ENCODE results near the gene HTT. TPM values are rescaled to one million over a fixed set of nuclear protein-coding genes. Genes with fewer than 3 reads are reported as not detected.

Gene HTT
- polyA plus RNA-seq, 1 donor from 2014 or later: 11.5 TPM

DNA sequence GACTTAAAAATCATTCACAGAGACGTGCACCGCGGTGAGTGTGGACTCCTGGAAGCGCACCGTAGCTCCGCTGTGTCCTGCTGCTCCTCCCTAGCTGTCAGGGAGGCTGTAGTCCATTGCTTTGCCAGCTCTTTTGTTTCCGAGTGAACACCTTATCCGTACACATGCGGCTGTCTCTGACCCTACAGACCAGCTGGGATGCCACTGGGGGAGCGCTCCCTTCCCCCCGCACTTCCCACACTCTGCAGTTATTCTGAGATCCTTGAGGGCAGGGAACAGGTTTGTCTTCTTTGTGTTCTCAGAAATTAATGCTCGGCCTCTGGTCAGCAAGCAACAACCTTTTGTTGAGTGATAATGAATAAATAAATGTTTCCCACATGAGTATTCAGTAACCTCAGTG is 140.8 kb downstream of the HTT start:
- Histone ChIP-seq H3K9me2 (ENCODE audit: insufficient read depth, low read length) (no peaks in the 10 kb centered on the region), H2AFZ (ENCODE audit: low read depth, low read length) (no peak overlapping the region), H3K27ac (ENCODE audit: low read length) (no peak overlapping the region), H3K4me3 (ENCODE audit: low read length) (no peak overlapping the region), H3K36me3 (ENCODE audit: insufficient read depth, low read length) (peaks cover 15% of the 10 kb centered on the region), H3K79me2 (replicated peaks; ENCODE audit: insufficient read depth, low read length) (no peaks in the 10 kb centered on the region), H4K20me1 (ENCODE audit: insufficient read depth) (no peaks in the 10 kb centered on the region), H3K4me2 (ENCODE audit: low read length) (no peak overlapping the region), H3F3A (ENCODE audit: insufficient read depth, low read length, poor library complexity, severe bottlenecking) (no peaks in the 10 kb centered on the region), H3K9me3 (ENCODE audit: low read length) (no peaks in the 10 kb centered on the region), H3K9ac (ENCODE audit: low read length) (no peak overlapping the region), H3K27me3 (ENCODE audit: insufficient read depth, low read depth, low read length) (no peaks in the 10 kb centered on the region)
- TF ChIP-seq TAF1 (IDR thresholded peaks at IDR 0.05; ENCODE audit: low read depth): no peak
- no peak for TF ChIP-seq EZH2 (IDR thresholded peaks at IDR 0.05; ENCODE audit: borderline replicate concordance, insufficient read depth, low read length, poor library complexity, severe bottlenecking)
- TF ChIP-seq, protein P1, sequence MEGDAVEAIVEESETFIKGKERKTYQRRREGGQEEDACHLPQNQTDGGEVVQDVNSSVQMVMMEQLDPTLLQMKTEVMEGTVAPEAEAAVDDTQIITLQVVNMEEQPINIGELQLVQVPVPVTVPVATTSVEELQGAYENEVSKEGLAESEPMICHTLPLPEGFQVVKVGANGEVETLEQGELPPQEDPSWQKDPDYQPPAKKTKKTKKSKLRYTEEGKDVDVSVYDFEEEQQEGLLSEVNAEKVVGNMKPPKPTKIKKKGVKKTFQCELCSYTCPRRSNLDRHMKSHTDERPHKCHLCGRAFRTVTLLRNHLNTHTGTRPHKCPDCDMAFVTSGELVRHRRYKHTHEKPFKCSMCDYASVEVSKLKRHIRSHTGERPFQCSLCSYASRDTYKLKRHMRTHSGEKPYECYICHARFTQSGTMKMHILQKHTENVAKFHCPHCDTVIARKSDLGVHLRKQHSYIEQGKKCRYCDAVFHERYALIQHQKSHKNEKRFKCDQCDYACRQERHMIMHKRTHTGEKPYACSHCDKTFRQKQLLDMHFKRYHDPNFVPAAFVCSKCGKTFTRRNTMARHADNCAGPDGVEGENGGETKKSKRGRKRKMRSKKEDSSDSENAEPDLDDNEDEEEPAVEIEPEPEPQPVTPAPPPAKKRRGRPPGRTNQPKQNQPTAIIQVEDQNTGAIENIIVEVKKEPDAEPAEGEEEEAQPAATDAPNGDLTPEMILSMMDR (IDR thresholded peaks at IDR 0.05; ENCODE audit: poor library complexity, severe bottlenecking): no peak

DNA sequence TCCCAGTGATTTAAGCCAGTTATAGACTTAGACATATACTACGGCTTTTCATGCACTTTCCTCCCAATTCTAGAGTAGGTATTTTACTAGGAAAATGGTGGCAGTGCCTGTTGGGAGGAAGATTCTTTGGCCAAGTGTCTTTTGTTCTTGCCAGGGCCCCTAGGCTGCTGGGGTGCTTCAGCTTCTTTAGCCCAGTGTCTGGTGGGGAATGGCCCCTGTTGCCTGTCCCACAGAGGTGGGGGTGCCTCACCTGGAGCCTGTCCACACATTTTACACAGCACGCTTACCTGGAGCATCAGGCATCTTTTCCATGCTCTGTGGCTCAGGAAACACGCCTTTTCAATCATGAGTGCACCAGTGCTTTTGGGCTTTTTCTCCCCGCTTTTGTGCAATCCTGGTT is 141.3 kb downstream of the HTT start:
- Histone ChIP-seq H3K79me2 (replicated peaks; ENCODE audit: insufficient read depth, low read length) (no peaks in the 10 kb centered on the region), H3K4me3 (ENCODE audit: low read length) (no peak overlapping the region), H3F3A (ENCODE audit: insufficient read depth, low read length, poor library complexity, severe bottlenecking) (no peaks in the 10 kb centered on the region), H3K9me3 (ENCODE audit: low read length) (no peaks in the 10 kb centered on the region), H3K27me3 (ENCODE audit: insufficient read depth, low read depth, low read length) (no peaks in the 10 kb centered on the region), H3K36me3 (ENCODE audit: insufficient read depth, low read length) (peaks cover 15% of the 10 kb centered on the region), H3K4me2 (ENCODE audit: low read length) (no peak overlapping the region), H3K27ac (ENCODE audit: low read length) (no peak overlapping the region), H3K9ac (ENCODE audit: low read length) (no peak overlapping the region), H3K9me2 (ENCODE audit: insufficient read depth, low read length) (no peaks in the 10 kb centered on the region), H4K20me1 (ENCODE audit: insufficient read depth) (no peaks in the 10 kb centered on the region), H2AFZ (ENCODE audit: low read depth, low read length) (no peak overlapping the region)
- TF ChIP-seq EZH2 (IDR thresholded peaks at IDR 0.05; ENCODE audit: borderline replicate concordance, insufficient read depth, low read length, poor library complexity, severe bottlenecking): no peak

DNA sequence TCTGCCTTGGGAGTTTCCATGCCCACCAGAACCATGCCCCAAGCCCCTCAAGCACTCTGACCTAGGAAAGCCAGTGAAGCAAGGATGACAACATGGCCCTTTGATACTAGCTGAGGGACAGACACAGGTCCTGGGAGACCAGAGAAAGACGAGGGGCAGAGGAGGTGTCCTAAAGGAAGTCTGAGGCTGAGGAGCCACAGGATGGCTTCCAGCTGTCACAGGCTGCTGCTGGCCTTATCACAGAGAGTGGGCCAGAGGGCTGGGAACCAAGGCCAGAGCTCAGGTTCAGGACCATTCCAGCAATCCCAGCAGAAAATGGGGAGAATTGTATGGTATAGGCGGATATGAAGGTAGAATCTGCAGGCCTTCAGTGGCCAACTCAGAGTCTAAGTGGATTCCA is 142.8 kb downstream of the HTT start:
- H3K27me3 ChIP-seq (ENCODE audit: insufficient read depth, low read depth, low read length): no peaks in the 10 kb centered on the region
- no peaks in the 10 kb centered on the region for H3K79me2 ChIP-seq (replicated peaks; ENCODE audit: insufficient read depth, low read length)
- H3K36me3 ChIP-seq (ENCODE audit: insufficient read depth, low read length): peaks cover 15% of the 10 kb centered on the region
- no peaks in the 10 kb centered on the region for H4K20me1 ChIP-seq (ENCODE audit: insufficient read depth)
- no peak overlapping the region for H3K27ac ChIP-seq (ENCODE audit: low read length)
- no peak overlapping the region for H3K4me3 ChIP-seq (ENCODE audit: low read length)
- no peak overlapping the region for H3K9ac ChIP-seq (ENCODE audit: low read length)
- H2AFZ ChIP-seq (ENCODE audit: low read depth, low read length): no peak overlapping the region
- no peaks in the 10 kb centered on the region for H3F3A ChIP-seq (ENCODE audit: insufficient read depth, low read length, poor library complexity, severe bottlenecking)
- TF ChIP-seq EZH2 (IDR thresholded peaks at IDR 0.05; ENCODE audit: borderline replicate concordance, insufficient read depth, low read length, poor library complexity, severe bottlenecking) (no peak), EP300 (conservative IDR thresholded peaks at IDR 0.05; ENCODE audit: poor library complexity, severe bottlenecking) (no peak), POLR2AphosphoS5 (IDR thresholded peaks at IDR 0.05) (no peak), RAD21 (conservative IDR thresholded peaks at IDR 0.05) (no peak), MXI1 (conservative IDR thresholded peaks at IDR 0.05; ENCODE audit: poor library complexity, severe bottlenecking) (no peak)
- TF ChIP-seq, protein P2, sequence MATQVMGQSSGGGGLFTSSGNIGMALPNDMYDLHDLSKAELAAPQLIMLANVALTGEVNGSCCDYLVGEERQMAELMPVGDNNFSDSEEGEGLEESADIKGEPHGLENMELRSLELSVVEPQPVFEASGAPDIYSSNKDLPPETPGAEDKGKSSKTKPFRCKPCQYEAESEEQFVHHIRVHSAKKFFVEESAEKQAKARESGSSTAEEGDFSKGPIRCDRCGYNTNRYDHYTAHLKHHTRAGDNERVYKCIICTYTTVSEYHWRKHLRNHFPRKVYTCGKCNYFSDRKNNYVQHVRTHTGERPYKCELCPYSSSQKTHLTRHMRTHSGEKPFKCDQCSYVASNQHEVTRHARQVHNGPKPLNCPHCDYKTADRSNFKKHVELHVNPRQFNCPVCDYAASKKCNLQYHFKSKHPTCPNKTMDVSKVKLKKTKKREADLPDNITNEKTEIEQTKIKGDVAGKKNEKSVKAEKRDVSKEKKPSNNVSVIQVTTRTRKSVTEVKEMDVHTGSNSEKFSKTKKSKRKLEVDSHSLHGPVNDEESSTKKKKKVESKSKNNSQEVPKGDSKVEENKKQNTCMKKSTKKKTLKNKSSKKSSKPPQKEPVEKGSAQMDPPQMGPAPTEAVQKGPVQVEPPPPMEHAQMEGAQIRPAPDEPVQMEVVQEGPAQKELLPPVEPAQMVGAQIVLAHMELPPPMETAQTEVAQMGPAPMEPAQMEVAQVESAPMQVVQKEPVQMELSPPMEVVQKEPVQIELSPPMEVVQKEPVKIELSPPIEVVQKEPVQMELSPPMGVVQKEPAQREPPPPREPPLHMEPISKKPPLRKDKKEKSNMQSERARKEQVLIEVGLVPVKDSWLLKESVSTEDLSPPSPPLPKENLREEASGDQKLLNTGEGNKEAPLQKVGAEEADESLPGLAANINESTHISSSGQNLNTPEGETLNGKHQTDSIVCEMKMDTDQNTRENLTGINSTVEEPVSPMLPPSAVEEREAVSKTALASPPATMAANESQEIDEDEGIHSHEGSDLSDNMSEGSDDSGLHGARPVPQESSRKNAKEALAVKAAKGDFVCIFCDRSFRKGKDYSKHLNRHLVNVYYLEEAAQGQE (IDR thresholded peaks at IDR 0.05; ENCODE audit: borderline replicate concordance): no peak
- H3K9me2 ChIP-seq (ENCODE audit: insufficient read depth, low read length): no peaks in the 10 kb centered on the region
- no peak overlapping the region for H3K4me2 ChIP-seq (ENCODE audit: low read length)
- H3K9me3 ChIP-seq (ENCODE audit: low read length): no peaks in the 10 kb centered on the region
